Choroid plexus epithelial cell (primary cell): ENCODE results near the gene SPAG16.

Experiments
- DNase-seq: peaks from one replicate; pipeline ENCODE4 v3.0.0-alpha.2; 2010; ENCODE audit warnings: low read depth
- H3K4me3 ChIP-seq: 2 replicates; pipeline ENCODE4 v1.5.1; 2011; ENCODE audit warnings: low read depth, mild to moderate bottlenecking, control low read depth, low read length, moderate library complexity
- TF ChIP-seq, protein P1 (sequence below): conservative IDR thresholded peaks from 2 replicates; pipeline ENCODE4 v1.5.1; 2011; ENCODE audit warnings: low read depth, mild to moderate bottlenecking, control low read depth, inconsistent platforms, low read length, moderate library complexity

SPAG16 gene

DNA sequence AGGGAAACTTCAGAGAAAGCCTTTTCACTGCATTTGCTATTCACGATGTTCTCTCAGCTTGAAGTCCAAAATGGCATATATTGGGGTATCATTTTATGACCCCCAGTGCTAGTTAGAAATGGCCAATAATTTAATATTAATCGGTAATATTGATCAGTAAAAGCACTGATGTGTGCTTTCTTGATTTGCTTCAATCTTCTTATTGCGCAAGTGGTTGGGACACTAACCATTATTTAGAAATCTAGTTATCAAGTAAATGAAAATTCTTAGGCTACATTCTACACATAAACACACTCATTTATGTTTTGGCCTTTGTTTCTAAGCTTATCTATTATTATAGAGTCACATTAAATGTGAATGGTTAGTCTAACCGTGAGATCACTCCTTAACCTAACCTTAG is 1076.9 kb downstream of the SPAG16 start:
- TF ChIP-seq, protein P1, sequence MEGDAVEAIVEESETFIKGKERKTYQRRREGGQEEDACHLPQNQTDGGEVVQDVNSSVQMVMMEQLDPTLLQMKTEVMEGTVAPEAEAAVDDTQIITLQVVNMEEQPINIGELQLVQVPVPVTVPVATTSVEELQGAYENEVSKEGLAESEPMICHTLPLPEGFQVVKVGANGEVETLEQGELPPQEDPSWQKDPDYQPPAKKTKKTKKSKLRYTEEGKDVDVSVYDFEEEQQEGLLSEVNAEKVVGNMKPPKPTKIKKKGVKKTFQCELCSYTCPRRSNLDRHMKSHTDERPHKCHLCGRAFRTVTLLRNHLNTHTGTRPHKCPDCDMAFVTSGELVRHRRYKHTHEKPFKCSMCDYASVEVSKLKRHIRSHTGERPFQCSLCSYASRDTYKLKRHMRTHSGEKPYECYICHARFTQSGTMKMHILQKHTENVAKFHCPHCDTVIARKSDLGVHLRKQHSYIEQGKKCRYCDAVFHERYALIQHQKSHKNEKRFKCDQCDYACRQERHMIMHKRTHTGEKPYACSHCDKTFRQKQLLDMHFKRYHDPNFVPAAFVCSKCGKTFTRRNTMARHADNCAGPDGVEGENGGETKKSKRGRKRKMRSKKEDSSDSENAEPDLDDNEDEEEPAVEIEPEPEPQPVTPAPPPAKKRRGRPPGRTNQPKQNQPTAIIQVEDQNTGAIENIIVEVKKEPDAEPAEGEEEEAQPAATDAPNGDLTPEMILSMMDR = no peak
- no peak overlapping the region for H3K4me3 ChIP-seq
- DNase-seq = no peak

GRCh38 chr2:214365549-214365948 is 1081.3 kb downstream of the SPAG16 start:
- H3K4me3 ChIP-seq = no peak overlapping the region
- no peak for DNase-seq
- TF ChIP-seq, protein P1 = no peak

DNA sequence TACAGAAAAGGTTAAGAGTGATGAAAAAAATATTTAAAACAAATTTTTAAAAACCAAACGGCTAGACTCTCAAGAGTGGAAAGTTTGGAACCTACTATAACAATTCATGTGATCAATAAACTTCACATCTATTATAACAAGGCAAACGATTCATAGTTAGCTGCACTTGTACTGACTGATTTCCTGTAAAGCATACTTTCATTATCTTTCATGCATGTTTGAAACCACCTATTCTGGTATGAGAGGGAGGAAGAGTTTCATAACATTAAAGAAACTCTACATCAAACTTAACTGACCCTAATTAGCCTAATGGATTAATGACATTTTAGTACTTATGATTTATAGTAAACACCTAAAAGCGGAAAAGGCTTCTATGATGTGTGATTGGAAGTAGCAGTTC is 1082.9 kb downstream of the SPAG16 start:
- H3K4me3 ChIP-seq = no peak overlapping the region
- TF ChIP-seq, protein P1 = no peak
- DNase-seq = no peak

- no peak overlapping the region for H3K4me3 ChIP-seq
- TF ChIP-seq, protein P1 = no peak
- DNase-seq = no peak
Observed at GRCh38 chr2:214376618-214377285, 1092.5 kb downstream of the SPAG16 start.

- no peak overlapping the region for H3K4me3 ChIP-seq
- TF ChIP-seq, protein P1 = no peak
- peak; percentile 1 for DNase-seq
Observed at GRCh38 chr2:214377286-214377624, 1093.0 kb downstream of the SPAG16 start.

GRCh38 chr2:214378455-214379103 is 1094.3 kb downstream of the SPAG16 start:
- no peak overlapping the region for H3K4me3 ChIP-seq
- TF ChIP-seq, protein P1 = no peak
- DNase-seq = no peak

- peak; percentile 0 for DNase-seq
- H3K4me3 ChIP-seq = no peak overlapping the region
- TF ChIP-seq, protein P1 = no peak
Observed at GRCh38 chr2:214379227-214379626, 1095.0 kb downstream of the SPAG16 start.
